Measurements from ENCODE around the gene FPGS. TPM values are rescaled to one million over a fixed set of nuclear protein-coding genes. Genes with fewer than 3 reads are reported as not detected.
"Not testable (repeated sequence)": the region's sequence is repeated elsewhere in the genome, so short reads cannot be mapped to it uniquely, and the experiment has no call there.

Gene FPGS
- total and polyA plus RNA-seq, 2 donors (not counting 1 experiment from before 2014, with no cell fraction given), result 103 to 136 TPM

GRCh38 chr9:127841087-127841835, 38.6 kb downstream of the FPGS start:
- Histone ChIP-seq H3K4me1 (ENCODE audit: control insufficient read depth in 2 of 2, insufficient read depth in 2 of 2, low read length in 2 of 2) (peaks cover under 1 to 4% of the 10 kb centered on the region in 2 donors), H3K4me2 (replicated peaks; ENCODE audit: low read depth, low read length, poor library complexity, severe bottlenecking) (no peak overlapping the region), H3K4me3 (ENCODE audit: control extremely low read depth in 1 of 5, extremely low read depth in 1 of 5, insufficient read depth in 1 of 5, low read depth in 2 of 5, low read length in 4 of 5) (no peak overlapping the region), H3K36me3 (replicated peaks in 1 of 2; ENCODE audit: control extremely low read depth in 1 of 2, control insufficient read depth in 1 of 2, extremely low read depth in 1 of 2, insufficient read depth in 2 of 2, low read length in 1 of 2) (no peaks in the 10 kb centered on the region), H3K9me3 (ENCODE audit: control extremely low read depth in 1 of 3, control insufficient read depth in 2 of 3, insufficient read depth in 1 of 3, low read length in 2 of 3) (no peaks in the 10 kb centered on the region), H3K9ac (ENCODE audit: low read length) (no peak overlapping the region), H3K27me3 (replicated peaks in 1 of 4; ENCODE audit: control extremely low read depth in 1 of 4, control insufficient read depth in 3 of 4, insufficient read depth in 4 of 4, low read length in 3 of 4) (no peaks in the 10 kb centered on the region), H3K27ac (ENCODE audit: low read length in 2 of 2) (no peak overlapping the region), H4K20me1 (ENCODE audit: control insufficient read depth, insufficient read depth, low read length, poor library complexity, severe bottlenecking) (no peaks in the 10 kb centered on the region), H3K79me2 (ENCODE audit: control insufficient read depth, insufficient read depth, low read length) (peaks cover 4% of the 10 kb centered on the region), H2AFZ (ENCODE audit: insufficient read depth, low read depth, low read length, poor library complexity, severe bottlenecking) (no peak overlapping the region)
- H3K27ac Mint-ChIP-seq, result no peak overlapping the region
- no peaks in the 10 kb centered on the region for H3K4me1 Mint-ChIP-seq
- intact Hi-C loops (cut with micrococcal nuclease), result no loop called here
- no peak for TF ChIP-seq EZH2 (IDR thresholded peaks at IDR 0.05; ENCODE audit: borderline replicate concordance, insufficient read depth, low read depth, low read length, poor library complexity, severe bottlenecking)
- TF ChIP-seq, protein P1, sequence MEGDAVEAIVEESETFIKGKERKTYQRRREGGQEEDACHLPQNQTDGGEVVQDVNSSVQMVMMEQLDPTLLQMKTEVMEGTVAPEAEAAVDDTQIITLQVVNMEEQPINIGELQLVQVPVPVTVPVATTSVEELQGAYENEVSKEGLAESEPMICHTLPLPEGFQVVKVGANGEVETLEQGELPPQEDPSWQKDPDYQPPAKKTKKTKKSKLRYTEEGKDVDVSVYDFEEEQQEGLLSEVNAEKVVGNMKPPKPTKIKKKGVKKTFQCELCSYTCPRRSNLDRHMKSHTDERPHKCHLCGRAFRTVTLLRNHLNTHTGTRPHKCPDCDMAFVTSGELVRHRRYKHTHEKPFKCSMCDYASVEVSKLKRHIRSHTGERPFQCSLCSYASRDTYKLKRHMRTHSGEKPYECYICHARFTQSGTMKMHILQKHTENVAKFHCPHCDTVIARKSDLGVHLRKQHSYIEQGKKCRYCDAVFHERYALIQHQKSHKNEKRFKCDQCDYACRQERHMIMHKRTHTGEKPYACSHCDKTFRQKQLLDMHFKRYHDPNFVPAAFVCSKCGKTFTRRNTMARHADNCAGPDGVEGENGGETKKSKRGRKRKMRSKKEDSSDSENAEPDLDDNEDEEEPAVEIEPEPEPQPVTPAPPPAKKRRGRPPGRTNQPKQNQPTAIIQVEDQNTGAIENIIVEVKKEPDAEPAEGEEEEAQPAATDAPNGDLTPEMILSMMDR (IDR thresholded peaks at IDR 0.05), result no peak
- H3K4me3 Mint-ChIP-seq, result no peak overlapping the region
- ATAC-seq (ENCODE audit: low read depth) (no peak), DNase-seq (no peak)
- ChIA-PET CTCF (interaction anchor here (0.5 to 1.4 kb wide), 3 partner anchors 9 to 29 kb away, joined by 3 to 4 read pairs (median 3); no protein-coding TSS in a partner anchor), POLR2A (no interaction called here)
- no peaks in the 10 kb centered on the region for H3K9me3 Mint-ChIP-seq (ENCODE audit: insufficient read depth)
- WGBS (ENCODE audit: insufficient coverage), result 98% methylated on average over 13 of the region's 15 CpGs
- no peaks in the 10 kb centered on the region for H3K27me3 Mint-ChIP-seq

GRCh38 chr9:127844821-127845359, 42.2 kb downstream of the FPGS start:
- Histone ChIP-seq H2AFZ (ENCODE audit: insufficient read depth, low read depth, low read length, poor library complexity, severe bottlenecking) (no peak overlapping the region), H3K79me2 (ENCODE audit: control insufficient read depth, insufficient read depth, low read length) (peaks cover 4% of the 10 kb centered on the region), H3K27ac (ENCODE audit: low read length in 2 of 2) (no peak overlapping the region), H3K4me2 (replicated peaks; ENCODE audit: low read depth, low read length, poor library complexity, severe bottlenecking) (no peak overlapping the region), H3K36me3 (replicated peaks in 1 of 2; ENCODE audit: control extremely low read depth in 1 of 2, control insufficient read depth in 1 of 2, extremely low read depth in 1 of 2, insufficient read depth in 2 of 2, low read length in 1 of 2) (no peaks in the 10 kb centered on the region), H3K27me3 (replicated peaks in 1 of 4; ENCODE audit: control extremely low read depth in 1 of 4, control insufficient read depth in 3 of 4, insufficient read depth in 4 of 4, low read length in 3 of 4) (no peaks in the 10 kb centered on the region), H4K20me1 (ENCODE audit: control insufficient read depth, insufficient read depth, low read length, poor library complexity, severe bottlenecking) (no peaks in the 10 kb centered on the region), H3K4me1 (ENCODE audit: control insufficient read depth in 2 of 2, insufficient read depth in 2 of 2, low read length in 2 of 2) (no peaks in the 10 kb centered on the region), H3K9me3 (ENCODE audit: control extremely low read depth in 1 of 3, control insufficient read depth in 2 of 3, insufficient read depth in 1 of 3, low read length in 2 of 3) (peaks cover 0 to 19% (median 11%) of the 10 kb centered on the region in 3 donors), H3K9ac (ENCODE audit: low read length) (no peak overlapping the region), H3K4me3 (ENCODE audit: control extremely low read depth in 1 of 5, extremely low read depth in 1 of 5, insufficient read depth in 1 of 5, low read depth in 2 of 5, low read length in 4 of 5) (no peak overlapping the region)
- peaks cover 10% of the 10 kb centered on the region for H3K9me3 Mint-ChIP-seq (ENCODE audit: insufficient read depth)
- no peaks in the 10 kb centered on the region for H3K27me3 Mint-ChIP-seq
- TF ChIP-seq, protein P1 (IDR thresholded peaks at IDR 0.05), result no peak
- TF ChIP-seq EZH2 (IDR thresholded peaks at IDR 0.05; ENCODE audit: borderline replicate concordance, insufficient read depth, low read depth, low read length, poor library complexity, severe bottlenecking), result no peak
- DNase-seq, result no peak
- no peaks in the 10 kb centered on the region for H3K4me1 Mint-ChIP-seq
- no peak for ATAC-seq (ENCODE audit: low read depth)
- intact Hi-C loops (cut with micrococcal nuclease), result no loop called here
- H3K4me3 Mint-ChIP-seq, result no peak overlapping the region
- CTCF ChIA-PET, result interaction anchor here (1.0 kb wide), 1 partner anchor 24 kb away, joined by 4 read pairs; no protein-coding TSS in a partner anchor
- POLR2A ChIA-PET, result no interaction called here
- 96% methylated on average over 14 of the region's 16 CpGs for WGBS (ENCODE audit: insufficient coverage)
- no peak overlapping the region for H3K27ac Mint-ChIP-seq

DNA sequence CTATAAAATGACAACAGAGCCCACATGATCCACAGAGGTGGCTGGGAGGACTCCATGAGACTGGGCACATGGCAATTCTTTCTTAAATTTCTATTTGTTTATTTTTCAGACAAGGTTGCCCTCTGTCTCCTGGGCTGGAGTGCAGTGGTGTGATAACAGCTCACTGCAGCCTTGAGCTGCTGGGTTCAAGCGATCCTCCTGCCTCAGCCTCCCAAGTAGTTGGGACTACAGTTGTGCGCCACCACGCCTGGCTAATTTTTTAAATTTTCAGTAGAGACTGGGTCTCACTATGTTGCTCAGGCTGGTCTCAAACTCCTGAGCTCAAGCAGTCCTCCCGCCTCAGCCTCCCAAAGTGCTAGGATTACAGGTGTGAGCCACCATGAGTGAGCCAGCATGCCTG, 42.9 kb downstream of the FPGS start:
- H3K27me3 ChIP-seq (replicated peaks in 1 of 4; ENCODE audit: control extremely low read depth in 1 of 4, control insufficient read depth in 3 of 4, insufficient read depth in 4 of 4, low read length in 3 of 4); H3K4me2 ChIP-seq (replicated peaks; ENCODE audit: low read depth, low read length, poor library complexity, severe bottlenecking); H3K4me1 Mint-ChIP-seq; H3K36me3 ChIP-seq (replicated peaks in 1 of 2; ENCODE audit: control extremely low read depth in 1 of 2, control insufficient read depth in 1 of 2, extremely low read depth in 1 of 2, insufficient read depth in 2 of 2, low read length in 1 of 2); H3K4me3 ChIP-seq (ENCODE audit: control extremely low read depth in 1 of 5, extremely low read depth in 1 of 5, insufficient read depth in 1 of 5, low read depth in 2 of 5, low read length in 4 of 5); H3K4me3 Mint-ChIP-seq; intact Hi-C loops (cut with micrococcal nuclease); H4K20me1 ChIP-seq (ENCODE audit: control insufficient read depth, insufficient read depth, low read length, poor library complexity, severe bottlenecking); DNase-seq; H3K27ac ChIP-seq (ENCODE audit: low read length in 2 of 2); H3K9ac ChIP-seq (ENCODE audit: low read length); H3K4me1 ChIP-seq (ENCODE audit: control insufficient read depth in 2 of 2, insufficient read depth in 2 of 2, low read length in 2 of 2); H3K79me2 ChIP-seq (ENCODE audit: control insufficient read depth, insufficient read depth, low read length); H2AFZ ChIP-seq (ENCODE audit: insufficient read depth, low read depth, low read length, poor library complexity, severe bottlenecking); H3K27ac Mint-ChIP-seq; ATAC-seq (ENCODE audit: low read depth); POLR2A ChIA-PET; H3K27me3 Mint-ChIP-seq: not testable (repeated sequence)
- CTCF ChIA-PET, result interaction anchor here (1.3 kb wide), 1 partner anchor 25 kb away, joined by 3 read pairs; no protein-coding TSS in a partner anchor
- peaks cover 10% of the 10 kb centered on the region for H3K9me3 Mint-ChIP-seq (ENCODE audit: insufficient read depth)
- 95% methylated on average over 4 of the region's 4 CpGs for WGBS (ENCODE audit: insufficient coverage)
- peaks cover 0 to 26% (median 11%) of the 10 kb centered on the region in 3 donors for H3K9me3 ChIP-seq (ENCODE audit: control extremely low read depth in 1 of 3, control insufficient read depth in 2 of 3, insufficient read depth in 1 of 3, low read length in 2 of 3)

Data from B cell (primary cell).